ENCODE data around the gene HOMER3. TPM values are rescaled to one million over a fixed set of nuclear protein-coding genes. Genes with fewer than 3 reads are reported as not detected.

Gene HOMER3
- total RNA-seq = 10 to 100 TPM; 28.8 to 37.0 TPM
- long read RNA-seq, donor 1, transcript HOMER3-202 (10 exons, 1,557 nt) = major isoform, 17 of 24 reads
- long read RNA-seq, donor 1, partial matches to known transcripts = 0 of 24 reads
- long read RNA-seq, donor 1, other reads (novel, unspliced or antisense) = 7 of 24 reads
- long read RNA-seq, donor 2, transcript HOMER3-202 (10 exons, 1,557 nt) = major isoform, 27 of 103 reads
- long read RNA-seq, donor 2, partial matches to known transcripts = 5 of 103 reads
- long read RNA-seq, donor 2, other reads (novel, unspliced or antisense) = 70 of 103 reads

DNA sequence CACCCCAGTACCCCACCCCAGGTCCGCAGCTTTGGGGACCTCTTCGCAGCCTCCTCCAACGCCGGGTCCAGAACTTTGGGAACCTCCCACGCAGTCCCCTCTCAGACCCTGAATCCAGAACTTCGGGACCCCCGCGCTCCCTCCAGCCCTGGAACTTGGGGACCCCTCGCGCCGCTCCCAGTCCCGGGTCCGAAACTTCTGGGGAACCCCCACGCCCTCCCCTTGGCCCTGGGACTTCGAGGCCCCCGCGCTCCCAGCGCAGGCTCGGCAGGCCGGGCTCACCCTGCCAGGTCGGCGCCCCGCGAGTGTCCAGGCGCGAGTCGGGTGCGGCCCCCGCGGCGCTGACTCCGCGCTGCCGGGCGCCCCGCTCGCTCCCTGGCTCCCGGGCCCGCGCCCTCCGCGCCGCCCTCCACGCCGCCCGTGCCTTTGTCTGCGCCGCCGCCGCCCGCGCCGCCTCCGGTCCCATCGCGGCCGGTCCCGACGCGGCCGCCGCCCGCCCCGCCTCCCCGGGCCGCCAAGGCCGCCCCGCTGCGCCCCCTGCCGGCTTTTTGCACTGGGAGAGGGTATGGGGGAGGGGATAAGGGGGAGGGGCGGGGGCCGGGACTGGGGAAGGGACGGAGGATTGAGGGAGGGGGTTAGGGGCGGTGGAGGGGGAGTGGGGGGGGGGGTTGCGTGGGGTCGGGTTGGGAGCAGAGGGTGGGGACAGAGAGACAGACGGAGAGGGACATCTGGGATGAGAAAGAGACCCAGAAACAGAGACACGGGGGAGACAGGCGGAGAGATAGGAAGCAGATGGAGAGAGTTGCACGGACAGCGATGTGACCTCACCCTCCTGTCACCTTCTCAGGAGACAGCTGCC is at the start of gene HOMER3:
TSS of gene HOMER3 (minus strand) at position 449 of the 859 bp plus-strand sequence. CDS start 2,235 bp downstream, outside the sequence.
- intact Hi-C loops (cut with DNase I) = no loop called here
- DNase-seq (ENCODE audit: low spot score) = peak; percentile 93

DNA sequence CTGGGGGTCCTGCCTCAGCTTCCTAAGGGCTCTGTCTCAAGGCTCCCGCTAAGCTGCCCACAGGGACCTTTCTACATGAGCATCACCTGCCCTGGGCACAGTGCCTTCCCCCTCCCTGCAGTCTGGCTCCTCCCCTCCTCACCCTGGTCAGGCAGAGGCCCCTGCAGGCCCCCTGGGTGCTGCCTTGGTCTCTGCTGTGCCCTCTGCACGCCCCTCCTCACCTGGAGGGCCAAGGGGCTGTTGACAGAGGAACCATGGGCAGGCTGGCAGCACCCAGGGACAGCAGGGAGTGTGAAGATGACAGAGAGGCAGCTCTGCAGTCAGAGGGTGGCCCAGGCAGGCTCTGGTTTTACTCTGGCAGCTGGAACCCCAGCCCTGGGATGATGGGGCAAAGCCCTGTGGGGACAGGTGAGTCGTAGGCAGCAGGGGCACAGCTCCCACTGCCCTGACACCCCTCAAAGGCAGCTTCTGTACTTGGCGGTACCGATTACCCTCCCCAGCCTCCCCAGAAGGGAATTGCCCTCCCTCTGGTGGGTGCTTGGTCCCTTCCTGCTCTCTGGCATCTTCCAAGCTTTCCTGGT is 49.2 kb upstream of the HOMER3 start:
- DNase-seq (ENCODE audit: low spot score) = no peak
- intact Hi-C loops (cut with DNase I) = no loop called here

DNA sequence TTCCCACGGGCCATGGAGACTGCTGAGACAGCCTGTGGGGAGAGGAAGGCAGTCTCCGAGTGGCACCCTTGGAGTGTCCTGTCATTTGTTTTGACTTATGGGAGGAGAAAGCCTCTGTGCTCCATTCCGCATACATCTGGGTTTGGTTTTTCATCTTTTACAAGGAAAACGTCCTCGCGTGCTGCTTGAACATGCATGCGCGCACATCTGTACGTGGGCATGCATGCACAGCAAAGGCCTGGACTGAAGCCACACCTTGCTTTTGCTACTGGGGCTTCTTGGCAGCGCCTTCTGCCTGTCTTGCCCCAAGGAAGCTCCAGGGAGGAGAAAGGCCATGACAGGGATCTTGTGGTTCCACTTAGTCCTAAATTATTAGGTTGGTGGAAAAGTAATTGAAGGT is 48.3 kb upstream of the HOMER3 start:
- intact Hi-C loops (cut with DNase I) = no loop called here
- DNase-seq (ENCODE audit: low spot score) = no peak

DNA sequence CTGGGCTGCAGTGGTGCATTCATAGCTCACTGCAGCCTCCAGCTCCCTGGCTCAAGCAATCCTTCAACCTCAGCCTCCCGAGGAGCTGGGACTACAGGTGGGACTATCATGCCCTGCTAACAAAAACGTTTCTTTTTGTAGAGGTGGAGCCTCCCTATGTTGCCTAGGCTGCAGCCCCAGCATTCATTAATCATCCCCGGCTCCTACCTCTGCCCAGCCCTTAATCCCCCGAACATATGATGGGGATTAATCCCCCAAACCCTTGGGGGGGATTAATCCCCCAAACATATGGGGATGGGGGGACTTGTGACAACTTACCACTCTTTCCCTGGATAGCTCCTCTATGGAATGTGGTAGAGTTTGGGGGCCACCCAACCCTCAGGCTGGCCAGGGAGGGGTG is 46.4 kb upstream of the HOMER3 start:
- intact Hi-C loops (cut with DNase I) = no loop called here
- DNase-seq (ENCODE audit: low spot score) = no peak

DNA sequence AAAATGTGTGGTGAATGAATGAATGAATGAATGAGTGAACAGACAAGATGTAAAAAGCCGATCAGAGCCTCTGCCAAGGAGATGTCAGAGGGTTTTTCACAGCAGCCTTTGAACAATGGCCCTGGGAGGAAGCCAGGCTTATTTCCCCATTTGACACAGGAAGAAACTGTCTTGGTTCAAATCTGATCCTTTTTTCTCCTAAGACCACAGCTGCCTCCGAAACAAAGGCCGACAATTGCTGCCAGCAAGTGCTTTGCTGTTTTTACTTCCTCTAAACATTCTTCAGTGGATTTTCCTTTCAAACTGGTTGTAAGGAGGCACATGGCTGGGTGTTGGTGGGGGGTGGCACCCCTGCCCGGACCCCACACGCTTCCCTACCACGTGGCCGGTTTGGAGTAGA is 44.2 kb upstream of the HOMER3 start:
- no peak for DNase-seq (ENCODE audit: low spot score)
- intact Hi-C loops (cut with DNase I) = no loop called here

DNA sequence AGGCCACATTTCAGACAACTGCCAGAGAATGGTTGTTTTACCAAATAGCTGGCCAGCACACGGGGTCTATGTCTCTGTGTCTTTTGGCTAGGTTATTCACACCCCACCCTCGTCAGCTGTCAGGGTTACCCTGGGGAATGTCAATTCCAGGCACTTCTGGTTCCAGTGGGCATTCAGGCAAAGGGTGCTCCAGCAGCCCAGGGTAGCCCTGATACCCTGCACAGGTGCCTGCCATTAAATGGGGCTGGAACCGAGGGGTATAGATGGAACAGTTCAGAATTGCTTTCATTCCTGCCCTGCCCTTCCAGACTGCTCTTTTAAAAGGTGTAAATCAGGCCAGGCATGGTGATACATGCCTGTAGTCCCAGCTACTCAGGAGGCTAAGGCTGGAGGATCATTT is 43.2 kb upstream of the HOMER3 start:
- intact Hi-C loops (cut with DNase I) = no loop called here
- no peak for DNase-seq (ENCODE audit: low spot score)

DNA sequence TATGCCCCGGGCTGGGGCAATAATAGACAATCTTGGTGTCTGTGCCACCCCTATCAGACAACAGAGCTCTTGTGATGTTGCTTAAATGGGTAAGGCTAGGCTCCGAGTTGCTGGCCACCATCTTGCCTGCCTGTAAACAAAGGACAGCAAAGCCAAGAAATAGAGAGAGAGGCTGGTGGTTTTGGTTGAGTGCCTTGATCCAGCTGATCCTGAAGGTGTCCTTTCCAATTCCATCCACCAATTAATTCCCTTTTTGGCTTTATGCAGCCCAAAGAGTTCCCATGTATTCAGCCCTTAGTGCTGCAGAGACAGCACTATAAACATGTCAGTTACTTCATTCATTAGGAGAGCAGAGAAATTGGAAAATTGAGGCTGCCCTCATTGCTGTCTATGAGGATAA is 41.7 kb upstream of the HOMER3 start:
- DNase-seq (ENCODE audit: low spot score) = no peak
- intact Hi-C loops (cut with DNase I) = no loop called here

DNA sequence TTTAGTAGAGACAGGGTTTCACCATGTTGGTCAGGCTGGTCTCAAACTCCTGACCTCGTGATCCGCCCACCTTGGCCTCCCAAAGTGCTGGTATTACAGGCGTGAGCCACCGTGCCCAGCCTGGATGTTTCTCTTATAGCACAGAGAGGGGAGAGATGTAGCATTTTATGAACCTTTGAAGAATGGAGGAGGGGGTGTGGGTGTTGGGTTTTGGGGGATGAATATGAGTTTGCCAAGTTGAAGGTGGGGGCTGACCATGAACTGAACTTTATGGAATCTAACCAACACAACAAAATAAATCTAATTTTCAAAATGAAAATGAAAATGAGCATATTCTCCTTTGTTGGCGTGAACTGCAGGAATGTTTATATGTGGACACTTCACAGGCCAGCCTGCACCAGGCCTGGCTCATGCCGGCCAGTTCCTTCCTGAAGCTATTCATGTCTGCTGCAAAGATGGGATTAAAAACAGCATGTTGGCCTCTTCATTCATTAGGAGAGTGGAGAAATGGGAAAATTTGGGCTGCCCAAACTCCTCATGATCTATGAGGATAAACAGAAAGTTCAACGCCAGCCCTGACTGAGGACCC is 39.5 kb upstream of the HOMER3 start:
- no peak for DNase-seq (ENCODE audit: low spot score)
- intact Hi-C loops (cut with DNase I) = no loop called here

DNA sequence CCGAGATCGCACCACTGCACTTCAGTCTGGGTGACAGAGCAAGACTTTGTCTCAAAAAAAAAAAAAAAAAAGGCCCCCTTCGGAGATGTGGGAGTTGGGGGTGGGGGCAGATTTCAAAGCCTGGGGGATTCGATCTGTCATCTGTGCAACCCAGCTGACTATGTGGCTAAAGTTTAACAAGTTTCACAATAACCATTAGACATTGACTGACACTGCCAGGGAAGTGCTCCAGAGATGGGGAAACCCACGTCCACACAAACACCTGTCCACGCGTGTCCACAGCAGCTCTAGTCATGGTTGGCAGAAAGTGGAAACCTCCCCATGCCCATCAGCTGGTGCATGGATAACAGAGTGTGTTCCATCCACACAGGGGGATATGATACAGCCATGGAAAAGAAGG is 37.6 kb upstream of the HOMER3 start:
- no peak for DNase-seq (ENCODE audit: low spot score)
- intact Hi-C loops (cut with DNase I) = no loop called here

DNA sequence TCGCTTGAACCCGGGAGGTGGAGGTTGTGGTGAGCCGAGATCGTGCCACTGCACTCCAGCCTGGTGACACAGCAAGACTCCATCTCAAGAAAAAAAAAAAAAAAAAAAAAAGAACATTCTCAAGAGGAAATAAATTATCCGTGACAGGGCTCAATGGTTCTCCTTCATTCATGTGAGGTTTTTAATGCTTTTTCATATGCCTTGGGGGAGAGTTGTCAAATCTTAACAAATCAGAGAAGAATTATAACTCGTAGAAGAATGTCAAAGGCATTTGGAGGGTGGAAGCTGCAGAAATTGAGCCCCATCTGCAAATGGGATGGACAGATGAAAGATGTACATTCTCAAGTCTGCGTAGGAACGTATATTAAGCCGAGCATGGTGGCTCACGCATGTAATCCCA is 34.9 kb upstream of the HOMER3 start:
- intact Hi-C loops (cut with DNase I) = no loop called here
- DNase-seq (ENCODE audit: low spot score) = no peak

DNA sequence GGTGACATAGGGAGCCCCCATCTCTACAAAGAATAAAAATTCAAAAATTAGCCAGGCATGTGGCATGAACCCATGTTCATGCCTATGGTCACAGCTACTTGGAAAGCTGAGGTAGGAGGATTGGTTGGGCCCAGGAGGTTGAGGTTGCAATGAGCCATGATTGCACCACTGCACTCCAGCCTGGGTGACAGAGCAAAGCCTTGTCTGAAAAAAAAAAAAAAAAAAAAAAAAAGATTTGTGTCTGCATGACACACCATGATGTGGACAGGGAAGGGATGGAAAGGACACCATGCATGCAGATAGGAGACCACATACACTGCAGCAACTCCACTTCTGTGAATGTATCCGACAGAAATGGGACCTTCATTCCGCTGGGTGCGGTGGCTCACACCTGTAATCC is 34.0 kb upstream of the HOMER3 start:
- DNase-seq (ENCODE audit: low spot score) = no peak
- intact Hi-C loops (cut with DNase I) = no loop called here

DNA sequence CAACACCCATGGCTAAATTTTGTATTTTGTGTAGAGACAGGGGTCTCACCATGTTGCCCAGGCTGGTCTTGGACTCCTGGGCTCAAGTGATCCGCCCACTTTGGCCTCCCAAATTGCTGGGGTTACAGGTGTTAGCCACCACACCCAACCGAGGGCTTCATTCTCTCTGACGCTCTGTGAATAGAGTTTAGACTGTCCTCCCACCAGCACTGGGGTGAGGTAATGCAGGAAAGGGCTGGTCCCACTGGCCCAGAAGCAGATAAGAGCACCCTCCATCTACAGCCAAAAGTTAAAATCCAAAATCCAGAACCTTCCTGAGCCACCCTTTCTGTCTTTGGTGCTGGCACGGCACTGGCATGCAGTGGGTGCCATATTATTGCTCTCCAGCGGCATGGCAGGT is 31.8 kb upstream of the HOMER3 start:
- intact Hi-C loops (cut with DNase I) = no loop called here

DNA sequence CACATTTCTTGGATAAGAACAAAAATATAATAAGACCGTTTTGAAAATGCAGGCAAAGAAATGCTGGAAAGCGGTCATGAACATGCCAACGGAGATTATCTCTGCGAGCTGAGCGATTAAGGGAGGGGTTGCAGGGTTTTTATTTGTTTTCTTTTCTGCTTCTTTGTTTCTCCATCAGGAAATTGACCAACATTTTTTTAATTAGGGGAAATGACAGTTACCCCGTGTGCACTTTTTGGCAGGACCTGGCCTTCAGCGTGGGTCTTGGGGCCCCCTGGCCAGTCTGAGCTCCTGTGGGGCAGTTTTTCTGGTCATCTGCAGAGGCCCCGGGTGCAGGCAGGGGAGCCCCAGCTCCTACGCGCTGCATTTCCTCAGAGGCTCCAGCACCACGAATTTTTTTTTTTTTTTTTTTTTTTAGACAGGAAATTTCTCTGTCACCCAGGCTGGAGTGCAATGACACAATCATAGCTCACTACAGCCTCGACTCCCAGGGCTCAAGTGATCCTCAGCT is 31.3 kb upstream of the HOMER3 start:
- DNase-seq (ENCODE audit: low spot score) = no peak
- intact Hi-C loops (cut with DNase I) = no loop called here

More for the DNA sequence above, 31.8 kb upstream of the HOMER3 start:
- no peak for DNase-seq (ENCODE audit: low spot score)

DNA sequence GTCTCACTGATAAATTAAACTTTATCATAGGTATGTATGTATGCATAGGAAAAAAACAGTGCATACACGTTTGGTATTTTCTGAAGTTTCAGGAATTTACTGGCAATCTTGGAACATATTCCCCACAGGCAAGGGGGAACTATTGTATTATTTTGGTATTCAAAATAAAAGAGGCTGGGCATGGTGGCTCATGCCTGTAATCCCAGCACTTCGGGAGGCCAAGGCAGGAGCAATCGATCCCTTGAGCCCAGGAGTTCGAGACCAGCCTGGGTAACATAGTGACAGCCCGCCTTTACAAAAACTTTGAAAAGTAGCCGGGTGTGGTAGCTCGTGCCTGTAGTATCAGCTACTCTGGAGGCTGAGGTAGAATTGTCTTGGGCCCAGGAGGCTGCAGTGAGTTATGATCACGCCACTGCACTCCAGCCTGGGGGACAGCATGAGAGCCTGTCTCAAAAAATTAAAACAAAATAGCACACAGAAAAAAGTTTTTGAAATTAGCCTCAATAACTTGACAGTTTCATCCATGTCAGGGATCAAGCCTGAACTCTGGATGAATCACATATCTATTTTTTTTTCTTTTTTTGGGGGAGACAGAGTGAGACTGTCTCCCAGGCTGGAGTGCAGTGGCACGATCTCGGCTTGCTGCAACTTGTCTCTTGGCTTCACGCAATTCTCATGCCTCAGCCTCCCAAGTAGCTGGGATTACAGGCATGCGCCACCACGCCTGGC is 29.1 kb upstream of the HOMER3 start:
- DNase-seq (ENCODE audit: low spot score) = no peak
- intact Hi-C loops (cut with DNase I) = no loop called here

DNA sequence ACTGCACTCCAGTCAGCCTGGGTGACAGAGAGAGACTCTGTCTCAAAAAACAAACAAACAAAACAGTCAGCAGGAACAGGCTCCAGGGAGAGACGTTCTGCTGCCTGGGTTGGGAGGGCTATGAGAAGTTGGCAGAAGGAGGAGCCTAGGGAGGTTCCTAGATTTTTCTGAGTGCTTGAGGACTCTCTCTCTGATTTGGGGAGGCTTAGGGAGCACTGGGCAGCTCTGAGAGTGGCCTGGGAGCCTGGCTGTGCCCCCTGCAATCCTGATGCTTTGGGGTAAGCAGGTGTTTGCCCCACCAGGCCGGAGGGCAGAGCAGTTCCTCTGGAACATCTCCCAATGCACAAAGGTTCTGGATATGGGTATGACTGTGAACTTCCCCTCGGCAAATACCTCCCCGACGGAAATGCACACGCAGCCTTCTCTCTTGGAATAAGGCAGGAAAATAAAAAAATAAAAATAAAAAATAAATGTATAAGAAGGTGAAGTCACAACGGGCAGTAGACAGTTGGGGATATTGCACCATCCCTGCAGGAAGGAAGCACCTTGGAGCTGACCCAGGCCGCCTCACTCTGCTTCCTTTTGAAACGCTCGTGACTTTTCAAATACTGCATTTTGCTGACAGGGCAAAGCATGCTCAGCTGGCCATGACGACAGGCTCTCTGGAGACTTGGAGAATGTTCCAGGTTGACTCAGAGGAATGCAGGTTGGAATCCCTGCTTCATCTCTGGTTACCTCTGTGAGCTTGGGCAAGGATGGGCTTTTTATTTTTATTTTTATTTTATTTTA is 26.5 kb upstream of the HOMER3 start:
- intact Hi-C loops (cut with DNase I) = no loop called here
- DNase-seq (ENCODE audit: low spot score) = peak; percentile 89

DNA sequence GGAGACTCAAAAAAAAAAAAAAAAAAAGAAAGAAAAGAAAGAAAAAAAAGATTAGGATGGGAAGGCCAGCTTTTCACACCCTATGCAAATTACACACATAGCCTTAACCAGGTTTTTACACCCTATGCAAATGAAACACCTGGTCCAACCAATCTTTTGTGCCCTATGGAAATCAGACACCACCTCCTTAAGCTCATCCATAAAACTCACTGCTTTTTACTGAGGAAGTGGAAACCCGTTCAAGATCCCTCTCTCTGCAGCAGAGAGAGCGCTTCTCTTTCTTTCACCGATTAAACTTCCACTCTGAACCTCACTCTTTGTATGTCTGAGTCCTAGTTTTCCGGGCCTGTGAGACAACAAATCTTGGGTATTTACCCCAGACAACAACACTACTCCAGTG is 25.3 kb upstream of the HOMER3 start:
- intact Hi-C loops (cut with DNase I) = no loop called here
- DNase-seq (ENCODE audit: low spot score) = no peak

DNA sequence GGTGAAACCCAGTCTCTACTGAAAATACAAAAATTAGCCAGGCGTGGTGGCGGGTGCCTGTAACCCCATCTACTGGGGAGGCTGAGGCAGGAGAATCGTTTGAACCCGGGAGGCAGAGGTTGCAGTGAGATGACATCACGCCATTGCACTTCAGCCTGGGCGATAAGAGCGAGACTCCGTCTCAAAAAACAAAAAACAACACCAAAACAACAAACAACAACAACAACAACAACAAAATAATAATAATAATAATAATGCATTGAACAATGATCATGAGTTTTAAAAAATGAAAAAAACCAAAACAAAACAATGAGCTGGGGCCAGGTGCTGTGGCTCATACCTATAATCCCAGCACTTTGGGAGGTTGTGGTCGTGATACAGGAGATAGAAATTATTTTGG is 23.1 kb upstream of the HOMER3 start:
- intact Hi-C loops (cut with DNase I) = no loop called here
- no peak for DNase-seq (ENCODE audit: low spot score)

DNA sequence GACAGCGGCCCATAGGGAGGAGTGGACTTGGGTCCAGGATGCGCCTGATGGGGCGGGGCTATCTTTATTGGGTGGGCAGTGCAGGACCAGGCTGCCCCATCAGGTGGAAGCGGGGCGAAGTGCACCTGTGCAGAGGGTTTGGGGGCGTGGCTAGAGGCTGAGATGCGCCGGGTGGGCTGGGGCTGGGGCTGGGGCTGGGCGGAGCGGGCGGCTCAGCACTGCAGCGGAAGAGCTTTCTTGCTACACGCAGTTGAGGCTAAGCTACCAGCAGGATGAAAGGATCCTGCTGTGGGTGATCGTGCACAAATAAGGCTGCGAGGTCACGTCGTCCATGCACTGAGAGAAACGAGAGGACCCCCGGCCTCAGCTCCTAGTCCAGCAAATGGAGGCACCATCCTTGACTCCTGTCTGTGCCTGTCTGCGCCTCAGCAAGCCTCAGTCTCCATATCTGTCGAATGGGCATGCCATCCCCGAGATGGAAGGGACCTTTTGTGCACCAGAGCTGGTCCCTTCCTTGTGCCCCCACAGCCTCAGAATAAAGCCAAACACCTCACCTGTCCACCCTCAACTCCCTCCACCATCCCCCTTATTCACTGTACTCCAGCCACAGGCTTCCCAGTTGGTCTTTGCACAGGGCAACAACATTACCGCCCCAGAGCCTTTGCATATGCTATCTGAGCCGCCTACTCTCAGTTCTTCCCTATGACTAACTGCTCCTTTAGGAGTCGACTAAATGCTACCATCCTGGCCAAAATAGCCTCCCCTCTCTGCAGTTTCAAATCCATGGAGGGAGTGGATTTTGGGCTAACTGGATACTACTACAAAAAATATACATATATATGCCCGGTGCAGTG is 21.0 kb upstream of the HOMER3 start:
- intact Hi-C loops (cut with DNase I) = no loop called here
- DNase-seq (ENCODE audit: low spot score) = no peak

Measured in posterior vena cava (tissue), 2 donors.